IMR-90 (cell line): ENCODE results near the gene FOXP1. TPM values are rescaled to one million over a fixed set of nuclear protein-coding genes. Genes with fewer than 3 reads are reported as not detected.

ENCODE experiments used
- ATAC-seq: fragments of 200-7000 bp; cut with Tn5 transposase; 2 replicates; pipeline ENCODE4 v1.9.1; 2020; ENCODE audit warnings: low read depth, mild to moderate bottlenecking, moderate library complexity
- BruUV-seq: library from RNA; stranded (reverse); fragments of 400-500 nt; replicated peaks from 2 replicates; lab custom pipeline; 2021; lab: Mats Ljungman, UMichigan
- CTCF ChIA-PET: fragments of 300-600 bp; formaldehyde crosslinking; extraction: SDS; loops from one replicate; lab custom pipeline; 2021; ENCODE audit warnings: antibody characterized with exemption; lab: Yijun Ruan, JAX
- POLR2A ChIA-PET: fragments of 300-600 bp; sonication (Branson Sonifier 250); formaldehyde crosslinking; loops from one replicate; lab custom pipeline; 2022; ENCODE audit warnings: antibody characterized with exemption; ENCODE audit not compliant: unreplicated experiment; lab: Charles Lee
- DNase-seq: peaks from one replicate; pipeline ENCODE4 v3.0.0; 2013
- H2AFZ ChIP-seq: replicated peaks from 2 replicates; pipeline ENCODE3; 2013; ENCODE audit warnings: low read length, mild to moderate bottlenecking; ENCODE audit not compliant: poor library complexity
- H2AK5ac ChIP-seq: 2 replicates; pipeline ENCODE4 v1.6.1; 2013; ENCODE audit warnings: low read depth, low read length, inconsistent platforms
- H2AK9ac ChIP-seq: replicated peaks from 2 replicates; pipeline ENCODE3; 2013; ENCODE audit warnings: mild to moderate bottlenecking, low read depth, low read length, moderate library complexity; ENCODE audit not compliant: poor library complexity
- H2BK120ac ChIP-seq: 2 replicates; pipeline ENCODE4 v1.6.1; 2013; ENCODE audit warnings: low read depth, low read length, inconsistent platforms
- H2BK15ac ChIP-seq: 3 replicates; pipeline ENCODE4 v1.6.1; 2013; ENCODE audit warnings: low read depth, low read length, inconsistent platforms
- H2BK20ac ChIP-seq: 2 replicates; pipeline ENCODE4 v1.6.1; 2013; ENCODE audit warnings: low read depth, mild to moderate bottlenecking, inconsistent platforms, low read length, moderate library complexity
- H2BK5ac ChIP-seq: 2 replicates; pipeline ENCODE4 v1.6.1; 2013; ENCODE audit warnings: mild to moderate bottlenecking, low read depth, low read length, inconsistent platforms; ENCODE audit not compliant: poor library complexity, severe bottlenecking
- H3K14ac ChIP-seq: replicated peaks from 2 replicates; pipeline ENCODE4 v1.6.1; 2013; ENCODE audit warnings: low read depth, low read length, inconsistent platforms
- H3K18ac ChIP-seq: 2 replicates; pipeline ENCODE4 v1.6.1; 2013; ENCODE audit warnings: low read depth, low read length, control low read depth
- H3K23ac ChIP-seq: 2 replicates; pipeline ENCODE4 v1.6.1; 2013; ENCODE audit warnings: low read depth, low read length, inconsistent platforms
- H3K27ac ChIP-seq: 2 replicates; pipeline ENCODE4 v1.5.1; 2013; ENCODE audit warnings: mild to moderate bottlenecking, control low read depth, low read length; ENCODE audit not compliant: insufficient read depth
- H3K27me3 ChIP-seq: 2 replicates; pipeline ENCODE4 v1.6.1; 2013; ENCODE audit warnings: low read length; ENCODE audit not compliant: control insufficient read depth, insufficient read depth
- H3K36me3 ChIP-seq: 2 replicates; pipeline ENCODE4 v1.6.1; 2013; ENCODE audit warnings: low read length, mixed read lengths; ENCODE audit not compliant: control insufficient read depth, insufficient read depth
- H3K4ac ChIP-seq: 2 replicates; pipeline ENCODE4 v1.6.1; 2013; ENCODE audit warnings: low read depth, low read length, inconsistent platforms
- H3K4me1 ChIP-seq: 2 replicates; pipeline ENCODE4 v1.6.1; 2013; ENCODE audit warnings: low read length, mixed read lengths; ENCODE audit not compliant: control insufficient read depth, insufficient read depth
- H3K4me2 ChIP-seq: 2 replicates; pipeline ENCODE4 v1.6.1; 2013; ENCODE audit warnings: low read depth, mild to moderate bottlenecking, control low read depth, low read length, moderate library complexity
- H3K4me3 ChIP-seq: 2 replicates; pipeline ENCODE4 v1.5.1; 2013; ENCODE audit warnings: low read depth, mild to moderate bottlenecking, control low read depth, low read length, moderate library complexity; ENCODE audit not compliant: insufficient read depth
- H3K56ac ChIP-seq: 2 replicates; pipeline ENCODE4 v1.6.1; 2013; ENCODE audit warnings: low read length, inconsistent platforms; ENCODE audit not compliant: insufficient read depth; ENCODE audit errors: extremely low read depth
- H3K79me1 ChIP-seq, 2 experiments: 2 replicates each; pipeline ENCODE4 v1.6.1; 2013; ENCODE audit warnings: low read length in 2 of 2, inconsistent platforms in 1 of 2, low read depth in 1 of 2
- H3K9ac ChIP-seq: 2 replicates; pipeline ENCODE4 v1.6.1; 2013; ENCODE audit warnings: low read depth, low read length, control low read depth
- H3K9me1 ChIP-seq: 2 replicates; pipeline ENCODE4 v1.6.1; 2013; ENCODE audit warnings: low read length, inconsistent platforms; ENCODE audit not compliant: insufficient read depth
- H3K9me3 ChIP-seq: 2 replicates; pipeline ENCODE4 v1.6.1; 2013; ENCODE audit warnings: low read length; ENCODE audit not compliant: control insufficient read depth, insufficient read depth
- H4K20me1 ChIP-seq: 2 replicates; pipeline ENCODE4 v1.6.1; 2013; ENCODE audit warnings: low read length, inconsistent platforms; ENCODE audit not compliant: insufficient read depth
- H4K5ac ChIP-seq: 2 replicates; pipeline ENCODE4 v1.6.1; 2013; ENCODE audit warnings: mild to moderate bottlenecking, low read depth, low read length, control low read depth
- H4K8ac ChIP-seq, 2 experiments: 2 replicates each; pipeline ENCODE4 v1.6.1; 2013; ENCODE audit warnings: low read depth in 2 of 2, low read length in 2 of 2, control low read depth in 1 of 2, inconsistent platforms in 1 of 2
- H4K91ac ChIP-seq: 2 replicates; pipeline ENCODE4 v1.6.1; 2013; ENCODE audit warnings: low read depth, low read length, inconsistent platforms; ENCODE audit not compliant: insufficient read depth
- CEBPB ChIP-seq: IDR thresholded peaks from 2 replicates; pipeline ENCODE4 v1.6.1; 2012; ENCODE audit warnings: low read depth, low read length, improper control_type of control experiment
- WGBS, 2 experiments: methylation state at CpG; one replicate each; pipeline versions ENCODE4 v1.1.5 to v1.1.7; 2013; ENCODE audit warnings: missing lambda C conversion rate in 2 of 2; ENCODE audit not compliant: insufficient read length in 1 of 2; ENCODE audit errors: extremely low coverage in 2 of 2; 5-methylcytosine and 5-hydroxymethylcytosine counted together
- dilution Hi-C: fragments of 300-500 bp; cut with HindIII; formaldehyde crosslinking; loops from one replicate; pipeline ENCODE4 v1.14.3; 2018; ENCODE audit warnings: low sequenced_read_pairs; ENCODE audit not compliant: unreplicated experiment
- in situ Hi-C: fragments of 300-500 bp; cut with MboI; formaldehyde crosslinking; loops from 3 replicates; pipeline ENCODE4 v1.14.3; 2019; ENCODE audit warnings: low sequenced_read_pairs, inconsistent platforms, mixed read lengths
- intact Hi-C: fragments of 100-400 bp; cut with micrococcal nuclease; formaldehyde crosslinking; loops from 2 replicates; pipeline ENCODE4 v1.10.0; 2022
- polyA plus RNA-seq, 3 experiments: library from polyadenylated mRNA; depleted of rRNA; stranded (reverse); fragments of >200 nt; gene quantifications; 2 replicates each; pipeline ENCODE4 v1.2.3, GENCODE V29; 2012; ENCODE audit warnings: low replicate concordance in 1 of 3
- total RNA-seq: library from RNA; depleted of rRNA; stranded (reverse); fragments of >200 nt; gene quantifications from 2 replicates; pipeline ENCODE4 v1.2.3, GENCODE V29; 2012

Gene FOXP1
- total and polyA plus RNA-seq, 2 of the 4 experiments (the other 2 are of a cell fraction): 37.0 to 132 TPM

GRCh38 chr3:71001303-71001830, 582.2 kb downstream of the FOXP1 start:
- Histone ChIP-seq H3K27ac (no peak overlapping the region), H2BK20ac (no peak overlapping the region), H3K4me1 (peaks cover 8% of the 10 kb centered on the region), H3K9ac (no peak overlapping the region), H3K4ac (no peak overlapping the region), H3K4me3 (no peak overlapping the region), H4K5ac (no peak overlapping the region), H2BK120ac (no peak overlapping the region), H3K18ac (no peak overlapping the region), H3K23ac (no peak overlapping the region; the same call in 1 of the 2 replicates), H3K9me1 (peaks cover 10% of the 10 kb centered on the region; the same call in 1 of the 2 replicates), H2BK5ac (peak overlapping the region; percentile 4), H4K8ac (no peak overlapping the region), H2AFZ (no peak overlapping the region), H4K20me1 (peaks cover 15% of the 10 kb centered on the region; the same call in 1 of the 2 replicates), H2AK9ac (no peak overlapping the region), H2BK15ac (no peak overlapping the region), H3K27me3 (no peaks in the 10 kb centered on the region), H3K36me3 (peaks cover 25% of the 10 kb centered on the region), H3K9me3 (no peaks in the 10 kb centered on the region), H3K14ac (no peak overlapping the region), H4K91ac (no peak overlapping the region), H3K79me1 (peaks cover 45 to 70% of the 10 kb centered on the region in 2 experiments), H3K4me2 (0 out of 2 replicates have a peak overlapping the region, but pooled peaks have one; percentile 31), H2AK5ac (0 out of 2 replicates have a peak overlapping the region, but pooled peaks have one; percentile 10), H3K56ac (no peak overlapping the region)
- peak; percentile 50 for ATAC-seq
- POLR2A ChIA-PET: no interaction called here
- intact Hi-C loops: no loop called here
- peak; percentile 29 for DNase-seq
- BruUV-seq: no TSS peak
- CTCF ChIA-PET: no interaction called here
- dilution Hi-C loops: no loop called here
- no CpG with 5 or more reads among the region's 5 CpGs for WGBS, 2 experiments
- TF ChIP-seq CEBPB: no peak
- in situ Hi-C loops: no loop called here
